ENCODE measurements around the gene RXRG. TPM values are rescaled to one million over a fixed set of nuclear protein-coding genes. Genes with fewer than 3 reads are reported as not detected.
A peak's percentile ranks its signal among the peaks of the same experiment; 100 is the strongest.

The RXRG gene
- total and polyA plus RNA-seq, 2 of the 8 experiments (the other 6 are each of a cell fraction or from before 2014, with no cell fraction given), result not detected

GRCh38 chr1:165355139-165355976 lies 89.6 kb downstream of the RXRG start (continued):
- TF ChIP-seq RNF2 (IDR thresholded peaks at IDR 0.05; ENCODE audit: borderline replicate concordance, low read depth, low read length, missing control alignments, poor library complexity, severe bottlenecking) (peak; percentile 96), MAX (IDR thresholded peaks at IDR 0.05) (peak; percentile 42; the same call in 1 of the 2 replicates), GABPA (IDR thresholded peaks at IDR 0.05; ENCODE audit: borderline replicate concordance, insufficient read depth, low read length) (no peak), TCF12 (IDR thresholded peaks at IDR 0.05; ENCODE audit: low read depth, low read length) (no peak), USF2 (IDR thresholded peaks at IDR 0.05; ENCODE audit: low read length) (no peak), JUND (IDR thresholded peaks at IDR 0.05; ENCODE audit: low read length) (no peak), CTBP2 (IDR thresholded peaks at IDR 0.05; ENCODE audit: borderline replicate concordance, insufficient read depth, insufficient read length, low read length) (peak; percentile 96), SIN3A (conservative IDR thresholded peaks at IDR 0.05 in 1 of 2, IDR thresholded peaks at IDR 0.05 in 1 of 2; ENCODE audit: low read depth in 1 of 2, low read length in 2 of 2) (no peak), TEAD4 (IDR thresholded peaks at IDR 0.05; ENCODE audit: low read depth, low read length) (no peak)
